ENCODE data around the gene CAPN14.
"Not testable (repeated sequence)": the region's sequence is repeated elsewhere in the genome, so short reads cannot be mapped to it uniquely, and the experiment has no call there.

The CAPN14 gene

GRCh38 chr2:31196622-31197021 is 20.7 kb downstream of the CAPN14 start:
- no peak for DNase-seq (ENCODE audit: low read depth in 2 of 2)

GRCh38 chr2:31193806-31194205 is 23.5 kb downstream of the CAPN14 start:
- no peak for DNase-seq (ENCODE audit: low read depth in 2 of 2)

GRCh38 chr2:31192851-31193392 is 24.4 kb downstream of the CAPN14 start:
- DNase-seq (ENCODE audit: low read depth in 2 of 2): no peak

GRCh38 chr2:31192396-31192795 is 24.9 kb downstream of the CAPN14 start:
- no peak for DNase-seq (ENCODE audit: low read depth in 2 of 2)

- no peak for DNase-seq (ENCODE audit: low read depth in 2 of 2)
These were observed 25.4 kb downstream of the CAPN14 start for GRCh38 chr2:31191931-31192330.

- no peak for DNase-seq (ENCODE audit: low read depth in 2 of 2)
These were observed 27.1 kb downstream of the CAPN14 start for GRCh38 chr2:31190188-31190587.

- DNase-seq (ENCODE audit: low read depth in 2 of 2): no peak
These were observed 28.2 kb downstream of the CAPN14 start for GRCh38 chr2:31189141-31189540.

- DNase-seq (ENCODE audit: low read depth in 2 of 2): no peak
These were observed 29.2 kb downstream of the CAPN14 start for GRCh38 chr2:31188131-31188530.

- no peak for DNase-seq (ENCODE audit: low read depth in 2 of 2)
These were observed 30.1 kb downstream of the CAPN14 start for GRCh38 chr2:31187166-31187565.

GRCh38 chr2:31183973-31184372 is 33.3 kb downstream of the CAPN14 start:
- not testable (repeated sequence) for DNase-seq (ENCODE audit: low read depth in 2 of 2)

GRCh38 chr2:31176742-31177141 is 40.6 kb downstream of the CAPN14 start:
- no peak for DNase-seq (ENCODE audit: low read depth in 2 of 2)

- DNase-seq (ENCODE audit: low read depth in 2 of 2): no peak
These were observed 46.2 kb downstream of the CAPN14 start for GRCh38 chr2:31171142-31171541.

- DNase-seq (ENCODE audit: low read depth in 2 of 2): peak; percentile 10 to 13
These were observed 47.1 kb downstream of the CAPN14 start for GRCh38 chr2:31170071-31170698.

- no peak for DNase-seq (ENCODE audit: low read depth in 2 of 2)
These were observed 49.0 kb downstream of the CAPN14 start for GRCh38 chr2:31168291-31168690.

- DNase-seq (ENCODE audit: low read depth in 2 of 2): no peak
These were observed 50.4 kb downstream of the CAPN14 start for GRCh38 chr2:31166925-31167324.

- no peak for DNase-seq (ENCODE audit: low read depth in 2 of 2)
These were observed 54.2 kb downstream of the CAPN14 start for GRCh38 chr2:31163011-31163539.

- no peak for DNase-seq (ENCODE audit: low read depth in 2 of 2)
These were observed 55.7 kb downstream of the CAPN14 start for GRCh38 chr2:31161637-31162036.

- no peak for DNase-seq (ENCODE audit: low read depth in 2 of 2)
These were observed 65.8 kb downstream of the CAPN14 start for GRCh38 chr2:31151501-31151900.

GRCh38 chr2:31150120-31150670 is 67.1 kb downstream of the CAPN14 start:
- DNase-seq (ENCODE audit: low read depth in 2 of 2): no peak

GRCh38 chr2:31148514-31148913 is 68.8 kb downstream of the CAPN14 start:
- DNase-seq (ENCODE audit: low read depth in 2 of 2): no peak

GRCh38 chr2:31147645-31148044 is 69.7 kb downstream of the CAPN14 start:
- no peak for DNase-seq (ENCODE audit: low read depth in 2 of 2)

- no peak for DNase-seq (ENCODE audit: low read depth in 2 of 2)
These were observed 75.2 kb downstream of the CAPN14 start for GRCh38 chr2:31142110-31142509.

- no peak for DNase-seq (ENCODE audit: low read depth in 2 of 2)
These were observed 75.8 kb downstream of the CAPN14 start for GRCh38 chr2:31141443-31142085.
